ENCODE data around the gene CES1.
"Not testable (repeated sequence)": the region's sequence is repeated elsewhere in the genome, so short reads cannot be mapped to it uniquely, and the experiment has no call there.

The CES1 gene

GRCh38 chr16:55782793-55783091, 50.2 kb downstream of the CES1 start:
- not testable (repeated sequence) for DNase-seq

- DNase-seq = not testable (repeated sequence)
These were observed 50.7 kb downstream of the CES1 start for GRCh38 chr16:55782091-55782792.

- DNase-seq = not testable (repeated sequence)
These were observed 51.4 kb downstream of the CES1 start for GRCh38 chr16:55781456-55781855.

- not testable (repeated sequence) for DNase-seq
These were observed 52.8 kb downstream of the CES1 start for GRCh38 chr16:55780095-55780407.

- DNase-seq = no peak
These were observed 53.3 kb downstream of the CES1 start for GRCh38 chr16:55779402-55780094.

GRCh38 chr16:55778757-55779156, 54.1 kb downstream of the CES1 start:
- DNase-seq = no peak

- DNase-seq = no peak
These were observed 57.0 kb downstream of the CES1 start for GRCh38 chr16:55775857-55776256.

GRCh38 chr16:55773859-55774549, 58.9 kb downstream of the CES1 start:
- no peak for DNase-seq

- no peak for DNase-seq
These were observed 67.7 kb downstream of the CES1 start for GRCh38 chr16:55765161-55765560.

- no peak for DNase-seq
These were observed 72.4 kb downstream of the CES1 start for GRCh38 chr16:55760310-55761001.

- DNase-seq = not testable (repeated sequence)
These were observed 73.0 kb downstream of the CES1 start for GRCh38 chr16:55759965-55760309.

- DNase-seq = not testable (repeated sequence)
These were observed 75.0 kb downstream of the CES1 start for GRCh38 chr16:55757595-55758527.

- no peak for DNase-seq
These were observed 75.9 kb downstream of the CES1 start for GRCh38 chr16:55756963-55757362.

- DNase-seq = no peak
These were observed 78.8 kb downstream of the CES1 start for GRCh38 chr16:55754056-55754455.

- peak in 1 of 2 donors; percentile 22 for DNase-seq
These were observed 79.7 kb downstream of the CES1 start for GRCh38 chr16:55753145-55753631.
